MM.1S (cell line): ENCODE results near the gene FBLN2.

Experiments
- DNase-seq: peaks from one replicate; pipeline ENCODE4 v3.0.0-alpha.2; 2015
- H2AFZ ChIP-seq: fragments of 300-600 bp; sonication (generic); 2 replicates; pipeline ENCODE4 v1.6.0; 2016; ENCODE audit warnings: antibody characterized with exemption, low read length
- H3F3A ChIP-seq: fragments of 300-600 bp; sonication (generic); 2 replicates; pipeline ENCODE4 v1.6.1; 2016; ENCODE audit warnings: mild to moderate bottlenecking, antibody characterized with exemption, low read length, moderate library complexity, mixed read lengths; ENCODE audit not compliant: insufficient read depth
- H3K27ac ChIP-seq: fragments of 300-600 bp; sonication (generic); 2 replicates; pipeline ENCODE4 v1.5.1; 2016; ENCODE audit warnings: mild to moderate bottlenecking, low read length
- H3K27me3 ChIP-seq: fragments of 300-600 bp; sonication (generic); replicated peaks from 2 replicates; pipeline ENCODE4 v1.6.0; 2016; ENCODE audit warnings: low read length; ENCODE audit not compliant: insufficient read depth
- H3K36me3 ChIP-seq: fragments of 300-600 bp; sonication (generic); replicated peaks from 2 replicates; pipeline ENCODE4 v1.6.1; 2016; ENCODE audit warnings: mild to moderate bottlenecking, low read length, mixed read lengths; ENCODE audit not compliant: insufficient read depth
- H3K4me1 ChIP-seq: fragments of 300-600 bp; sonication (generic); 2 replicates; pipeline ENCODE4 v1.6.1; 2016; ENCODE audit warnings: low read length, mixed read lengths
- H3K4me2 ChIP-seq: fragments of 300-600 bp; sonication (generic); 2 replicates; pipeline ENCODE4 v1.6.0; 2016; ENCODE audit warnings: low read depth, low read length
- H3K4me3 ChIP-seq: fragments of 300-600 bp; sonication (generic); 2 replicates; pipeline ENCODE4 v1.5.1; 2016; ENCODE audit warnings: low read length, mixed read lengths
- H3K79me2 ChIP-seq: fragments of 300-600 bp; sonication (generic); 2 replicates; pipeline ENCODE4 v1.6.1; 2016; ENCODE audit warnings: mixed run types, low read length, mixed read lengths
- H3K9ac ChIP-seq: fragments of 300-600 bp; sonication (generic); 2 replicates; pipeline ENCODE4 v1.6.1; 2016; ENCODE audit warnings: low read length, mixed read lengths
- H3K9me2 ChIP-seq: fragments of 300-600 bp; sonication (generic); replicated peaks from 2 replicates; pipeline ENCODE4 v1.6.1; 2016; ENCODE audit warnings: mild to moderate bottlenecking, low read length, mixed read lengths; ENCODE audit not compliant: insufficient read depth
- H3K9me3 ChIP-seq: fragments of 300-600 bp; sonication (generic); replicated peaks from 2 replicates; pipeline ENCODE4 v1.6.1; 2016; ENCODE audit warnings: mild to moderate bottlenecking, low read length, mixed read lengths; ENCODE audit not compliant: insufficient read depth
- H4K20me1 ChIP-seq: fragments of 300-600 bp; sonication (generic); 2 replicates; pipeline ENCODE4 v1.6.1; 2016; ENCODE audit warnings: mild to moderate bottlenecking, low read length, moderate library complexity, mixed read lengths; ENCODE audit not compliant: insufficient read depth
- EZH2 ChIP-seq: fragments of 300-600 bp; sonication (generic); optimal IDR thresholded peaks from 2 replicates; pipeline ENCODE3; 2017; ENCODE audit warnings: low read depth, mild to moderate bottlenecking, antibody characterized with exemption, low read length, mixed read lengths
- EZH2phosphoT487 ChIP-seq: fragments of 300-600 bp; sonication (generic); IDR thresholded peaks from 2 replicates; pipeline ENCODE4 v1.6.1; 2018; ENCODE audit warnings: antibody characterized with exemption, low read length
- TF ChIP-seq, protein P1 (sequence below): fragments of 300-600 bp; sonication (generic); IDR thresholded peaks from 2 replicates; pipeline ENCODE4 v1.5.1; 2016; ENCODE audit warnings: antibody characterized with exemption, low read length, mixed read lengths

FBLN2 gene

DNA sequence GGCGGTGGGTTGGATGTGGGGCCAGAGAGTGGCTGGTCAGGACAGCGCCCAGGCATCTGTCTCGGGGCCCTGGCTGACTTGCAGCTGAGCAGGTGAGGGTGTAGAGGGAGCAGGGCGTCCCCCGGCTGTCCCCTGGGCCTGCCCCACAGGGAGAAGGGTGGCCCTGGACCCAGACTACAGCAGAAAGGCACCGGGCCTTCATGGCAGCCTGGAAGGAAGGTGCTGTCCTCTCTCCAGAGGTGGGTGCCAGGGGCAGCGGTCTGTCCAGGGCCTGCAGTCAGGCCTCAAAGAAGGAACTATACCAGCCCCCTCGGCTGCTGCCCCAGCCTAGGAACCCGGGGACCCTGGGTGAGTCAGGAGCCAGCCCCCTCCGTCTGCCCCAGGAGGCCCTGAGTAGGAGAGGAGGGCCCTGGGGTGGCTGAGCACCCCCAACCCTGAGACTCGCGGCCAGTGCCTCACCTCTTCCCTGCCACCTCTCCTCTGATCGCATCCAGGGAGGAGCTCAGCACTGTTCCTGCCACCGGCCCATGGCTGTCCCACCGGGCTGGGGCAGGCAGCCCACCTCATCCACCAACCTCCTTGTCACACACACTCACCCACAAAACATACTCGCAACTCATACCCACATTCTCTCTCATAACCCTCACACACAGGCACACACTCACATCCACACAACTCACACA lies 133.5 kb downstream of the FBLN2 start:
- H3K4me2 ChIP-seq = no peak overlapping the region
- H3K79me2 ChIP-seq = no peaks in the 10 kb centered on the region
- no peak overlapping the region for H2AFZ ChIP-seq
- peaks cover 64% of the 10 kb centered on the region for H3K27me3 ChIP-seq
- no peaks in the 10 kb centered on the region for H3K9me3 ChIP-seq
- no peaks in the 10 kb centered on the region for H3K9me2 ChIP-seq
- no peak overlapping the region for H3K9ac ChIP-seq
- no peak overlapping the region for H3K4me3 ChIP-seq
- H4K20me1 ChIP-seq = no peaks in the 10 kb centered on the region
- no peaks in the 10 kb centered on the region for H3K4me1 ChIP-seq
- no peak for DNase-seq
- TF ChIP-seq EZH2 = no peak
- TF ChIP-seq, protein P1, sequence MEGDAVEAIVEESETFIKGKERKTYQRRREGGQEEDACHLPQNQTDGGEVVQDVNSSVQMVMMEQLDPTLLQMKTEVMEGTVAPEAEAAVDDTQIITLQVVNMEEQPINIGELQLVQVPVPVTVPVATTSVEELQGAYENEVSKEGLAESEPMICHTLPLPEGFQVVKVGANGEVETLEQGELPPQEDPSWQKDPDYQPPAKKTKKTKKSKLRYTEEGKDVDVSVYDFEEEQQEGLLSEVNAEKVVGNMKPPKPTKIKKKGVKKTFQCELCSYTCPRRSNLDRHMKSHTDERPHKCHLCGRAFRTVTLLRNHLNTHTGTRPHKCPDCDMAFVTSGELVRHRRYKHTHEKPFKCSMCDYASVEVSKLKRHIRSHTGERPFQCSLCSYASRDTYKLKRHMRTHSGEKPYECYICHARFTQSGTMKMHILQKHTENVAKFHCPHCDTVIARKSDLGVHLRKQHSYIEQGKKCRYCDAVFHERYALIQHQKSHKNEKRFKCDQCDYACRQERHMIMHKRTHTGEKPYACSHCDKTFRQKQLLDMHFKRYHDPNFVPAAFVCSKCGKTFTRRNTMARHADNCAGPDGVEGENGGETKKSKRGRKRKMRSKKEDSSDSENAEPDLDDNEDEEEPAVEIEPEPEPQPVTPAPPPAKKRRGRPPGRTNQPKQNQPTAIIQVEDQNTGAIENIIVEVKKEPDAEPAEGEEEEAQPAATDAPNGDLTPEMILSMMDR = no peak
- no peak for TF ChIP-seq EZH2phosphoT487
- no peaks in the 10 kb centered on the region for H3F3A ChIP-seq
- H3K36me3 ChIP-seq = no peaks in the 10 kb centered on the region
- H3K27ac ChIP-seq = no peak overlapping the region

DNA sequence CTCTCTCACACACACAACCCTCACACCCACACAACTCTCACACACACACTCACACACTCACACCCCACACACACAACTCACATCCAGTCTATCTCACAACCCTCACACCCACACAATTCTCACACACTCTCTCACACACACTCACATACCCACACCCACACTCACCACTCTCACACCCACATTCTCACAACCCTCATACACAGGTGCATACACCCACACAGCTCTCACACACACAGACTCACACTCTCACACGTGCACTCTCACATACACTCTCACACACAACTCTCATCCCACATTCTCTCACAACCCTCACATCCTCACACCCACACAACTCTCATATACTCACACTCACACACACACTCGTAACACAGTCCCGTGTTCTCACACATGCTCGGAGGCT lies 134.4 kb downstream of the FBLN2 start:
- no peaks in the 10 kb centered on the region for H3F3A ChIP-seq
- no peak overlapping the region for H3K9ac ChIP-seq
- no peak overlapping the region for H3K4me3 ChIP-seq
- no peak overlapping the region for H3K4me2 ChIP-seq
- no peaks in the 10 kb centered on the region for H3K36me3 ChIP-seq
- no peak for DNase-seq
- H3K9me2 ChIP-seq = no peaks in the 10 kb centered on the region
- peaks cover 63% of the 10 kb centered on the region for H3K27me3 ChIP-seq
- H3K4me1 ChIP-seq = no peaks in the 10 kb centered on the region
- no peak overlapping the region for H2AFZ ChIP-seq
- no peaks in the 10 kb centered on the region for H3K9me3 ChIP-seq
- no peaks in the 10 kb centered on the region for H3K79me2 ChIP-seq
- TF ChIP-seq EZH2 = no peak
- TF ChIP-seq, protein P1 = no peak
- TF ChIP-seq EZH2phosphoT487 = no peak
- no peaks in the 10 kb centered on the region for H4K20me1 ChIP-seq
- no peak overlapping the region for H3K27ac ChIP-seq

DNA sequence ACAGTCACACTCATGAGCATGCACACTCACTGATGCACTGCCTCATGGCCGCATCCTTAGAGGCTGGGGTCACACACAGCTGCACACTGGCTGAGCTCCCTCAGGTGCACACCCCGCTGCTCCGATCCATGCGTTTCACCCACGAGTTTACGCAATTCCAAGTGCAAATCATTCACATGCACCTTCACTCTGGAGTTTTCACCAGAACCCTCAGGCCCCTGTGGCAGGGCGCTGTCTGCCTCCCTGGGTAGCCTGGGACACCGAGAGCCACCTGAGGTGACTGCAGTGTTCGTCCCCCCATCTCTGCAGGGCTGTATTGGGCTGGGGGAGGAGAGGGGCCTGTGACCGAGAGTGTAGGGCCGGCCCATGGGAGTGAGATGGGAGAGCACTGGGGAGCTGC lies 134.8 kb downstream of the FBLN2 start:
- Histone ChIP-seq H3K4me3 (no peak overlapping the region), H2AFZ (no peak overlapping the region), H3K36me3 (no peaks in the 10 kb centered on the region), H3K9me3 (no peaks in the 10 kb centered on the region), H3K79me2 (no peaks in the 10 kb centered on the region), H4K20me1 (no peaks in the 10 kb centered on the region), H3K27ac (no peak overlapping the region), H3K4me1 (no peaks in the 10 kb centered on the region), H3F3A (no peaks in the 10 kb centered on the region), H3K9me2 (no peaks in the 10 kb centered on the region), H3K27me3 (peaks cover 64% of the 10 kb centered on the region), H3K4me2 (no peak overlapping the region), H3K9ac (no peak overlapping the region)
- no peak for DNase-seq
- TF ChIP-seq EZH2 (no peak), EZH2phosphoT487 (no peak)
- TF ChIP-seq, protein P1 = no peak
